ENCODE measurements around the gene FRS3.

DNA sequence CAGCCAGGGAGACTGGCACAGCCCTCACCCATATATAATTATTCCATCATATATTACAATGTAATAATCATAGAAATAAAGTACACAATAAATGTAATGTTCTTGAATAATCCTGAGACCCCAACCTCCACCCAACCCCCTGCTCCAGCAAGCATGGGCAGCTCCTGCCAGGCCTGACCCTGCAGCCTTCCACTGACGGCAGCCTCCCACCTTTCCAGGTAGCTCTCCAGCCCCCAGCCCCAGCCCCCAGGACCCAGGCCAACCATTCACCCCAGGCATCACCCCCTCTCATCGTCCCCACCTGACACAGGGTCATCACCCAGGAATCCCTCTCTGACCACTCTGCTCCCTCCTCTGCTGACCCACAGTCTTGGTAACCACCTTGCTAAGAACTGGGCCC lies 58.9 kb downstream of the FRS3 start:
- TF ChIP-seq CTCF (IDR thresholded peaks at IDR 0.05), result no peak
- no peak for TF ChIP-seq EP300 (IDR thresholded peaks at IDR 0.05)
